ENCODE measurements around the gene NPIPA7. TPM values are rescaled to one million over a fixed set of nuclear protein-coding genes. Genes with fewer than 3 reads are reported as not detected.
A peak's percentile ranks its signal among the peaks of the same experiment; 100 is the strongest.
"Not testable (repeated sequence)": the region's sequence is repeated elsewhere in the genome, so short reads cannot be mapped to it uniquely, and the experiment has no call there.

NPIPA7 gene
- 1 to 10 TPM; 3.5 to 3.6 TPM for total RNA-seq

DNA sequence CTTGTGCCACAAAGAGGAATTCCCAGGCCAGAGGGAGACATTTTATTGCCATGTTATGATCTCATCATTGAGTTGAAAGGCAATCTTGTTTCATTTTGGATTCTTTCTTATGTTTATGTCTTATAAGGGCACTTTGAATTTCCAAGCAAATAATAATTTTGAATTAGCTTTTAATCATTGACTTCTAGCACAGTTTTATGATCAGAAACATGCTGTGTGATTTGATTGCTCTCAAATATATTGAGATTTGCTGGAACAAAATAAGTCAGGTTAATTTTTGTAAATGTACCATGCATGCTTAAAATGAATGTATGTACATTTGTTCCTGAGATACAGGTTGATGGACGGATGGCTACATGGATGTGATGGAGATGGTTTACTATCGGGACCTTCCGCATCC, at the start of gene NPIPA7:
NPIPA7 (plus strand) TSS at position 301 of the 400 bp plus-strand sequence. CDS start 105 bp downstream, outside the sequence.
- H3K27ac ChIP-seq; H3K36me3 ChIP-seq; H3K9me3 ChIP-seq; H3K4me1 ChIP-seq; DNase-seq (ENCODE audit: low spot score); H3K27me3 ChIP-seq; H3K4me3 ChIP-seq: not testable (repeated sequence)

- H3K36me3 ChIP-seq, H3K4me1 ChIP-seq, H3K9me3 ChIP-seq, H3K27me3 ChIP-seq, H3K4me3 ChIP-seq, H3K27ac ChIP-seq: not testable (repeated sequence)
- DNase-seq (ENCODE audit: low spot score): peak; percentile 30
Measured at GRCh38 chr16:16331466-16331865, 47.5 kb upstream of the NPIPA7 start.

DNA sequence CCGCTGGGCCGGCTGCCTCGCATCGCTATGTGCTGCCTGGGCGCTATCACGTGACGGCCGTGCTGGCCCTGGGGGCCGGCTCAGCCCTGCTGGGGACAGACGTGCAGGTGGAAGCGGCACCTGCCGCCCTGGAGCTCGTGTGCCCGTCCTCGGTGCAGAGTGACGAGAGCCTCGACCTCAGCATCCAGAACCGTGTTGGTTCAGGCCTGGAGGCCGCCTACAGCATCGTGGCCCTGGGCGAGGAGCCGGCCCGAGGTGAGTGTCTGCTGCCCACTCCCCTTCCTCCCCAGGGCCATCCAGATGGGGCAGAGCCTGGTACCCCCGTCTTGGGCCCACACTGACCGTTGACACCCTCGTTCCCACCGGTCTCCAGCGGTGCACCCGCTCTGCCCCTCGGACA, 21.4 kb upstream of the NPIPA7 start:
- not testable (repeated sequence) for H3K27ac ChIP-seq; H3K4me3 ChIP-seq; H3K9me3 ChIP-seq; H3K27me3 ChIP-seq; DNase-seq (ENCODE audit: low spot score); H3K4me1 ChIP-seq; H3K36me3 ChIP-seq

- H3K4me3 ChIP-seq; H3K9me3 ChIP-seq; DNase-seq (ENCODE audit: low spot score); H3K27ac ChIP-seq; H3K4me1 ChIP-seq; H3K36me3 ChIP-seq; H3K27me3 ChIP-seq: not testable (repeated sequence)
Measured at GRCh38 chr16:16358539-16359240, 20.2 kb upstream of the NPIPA7 start.

GRCh38 chr16:16363595-16363994, 15.3 kb upstream of the NPIPA7 start:
- not testable (repeated sequence) for H3K4me3 ChIP-seq; H3K36me3 ChIP-seq; H3K9me3 ChIP-seq; DNase-seq (ENCODE audit: low spot score); H3K27me3 ChIP-seq; H3K4me1 ChIP-seq; H3K27ac ChIP-seq

DNA sequence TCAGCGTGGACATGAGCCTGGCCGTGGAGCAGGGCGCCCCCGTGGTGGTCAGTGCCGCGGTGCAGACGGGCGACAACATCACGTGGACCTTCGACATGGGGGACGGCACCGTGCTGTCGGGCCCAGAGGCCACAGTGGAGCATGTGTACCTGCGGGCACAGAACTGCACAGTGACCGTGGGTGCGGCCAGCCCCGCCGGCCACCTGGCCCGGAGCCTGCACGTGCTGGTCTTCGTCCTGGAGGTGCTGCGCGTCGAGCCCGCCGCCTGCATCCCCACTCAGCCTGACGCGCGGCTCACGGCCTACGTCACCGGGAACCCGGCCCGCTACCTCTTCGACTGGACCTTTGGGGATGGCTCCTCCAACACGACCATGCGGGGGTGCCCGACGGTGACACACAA, 14.8 kb upstream of the NPIPA7 start:
- H3K4me3 ChIP-seq; H3K9me3 ChIP-seq; H3K27ac ChIP-seq; H3K36me3 ChIP-seq; DNase-seq (ENCODE audit: low spot score); H3K27me3 ChIP-seq; H3K4me1 ChIP-seq: not testable (repeated sequence)

DNA sequence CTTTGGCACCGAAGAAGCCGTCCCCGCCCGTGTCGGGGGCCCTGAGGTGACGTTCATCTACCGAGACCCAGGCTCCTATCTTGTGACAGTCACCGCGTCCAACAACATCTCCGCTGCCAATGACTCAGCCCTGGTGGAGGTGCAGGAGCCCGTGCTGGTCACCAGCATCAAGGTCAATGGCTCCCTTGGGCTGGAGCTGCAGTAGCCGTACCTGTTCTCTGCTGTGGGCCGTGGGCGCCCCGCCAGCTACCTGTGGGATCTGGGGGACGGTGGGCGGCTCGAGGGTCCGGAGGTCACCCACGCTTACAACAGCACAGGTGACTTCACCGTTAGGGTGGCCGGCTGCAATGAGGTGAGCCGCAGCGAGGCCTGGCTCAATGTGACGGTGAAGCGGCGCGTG, 14.2 kb upstream of the NPIPA7 start:
- not testable (repeated sequence) for H3K27ac ChIP-seq; H3K27me3 ChIP-seq; H3K4me1 ChIP-seq; H3K36me3 ChIP-seq; H3K4me3 ChIP-seq; DNase-seq (ENCODE audit: low spot score); H3K9me3 ChIP-seq

- not testable (repeated sequence) for H3K27ac ChIP-seq; H3K27me3 ChIP-seq; H3K4me3 ChIP-seq; H3K4me1 ChIP-seq; DNase-seq (ENCODE audit: low spot score); H3K36me3 ChIP-seq; H3K9me3 ChIP-seq
Measured at GRCh38 chr16:16365319-16365718, 13.6 kb upstream of the NPIPA7 start.

GRCh38 chr16:16365851-16366250, 13.1 kb upstream of the NPIPA7 start:
- H3K27me3 ChIP-seq; H3K9me3 ChIP-seq; DNase-seq (ENCODE audit: low spot score); H3K27ac ChIP-seq; H3K36me3 ChIP-seq; H3K4me3 ChIP-seq; H3K4me1 ChIP-seq: not testable (repeated sequence)

GRCh38 chr16:16366552-16367284, 12.2 kb upstream of the NPIPA7 start:
- not testable (repeated sequence) for H3K9me3 ChIP-seq
- peak; percentile 55 for DNase-seq (ENCODE audit: low spot score)

DNA sequence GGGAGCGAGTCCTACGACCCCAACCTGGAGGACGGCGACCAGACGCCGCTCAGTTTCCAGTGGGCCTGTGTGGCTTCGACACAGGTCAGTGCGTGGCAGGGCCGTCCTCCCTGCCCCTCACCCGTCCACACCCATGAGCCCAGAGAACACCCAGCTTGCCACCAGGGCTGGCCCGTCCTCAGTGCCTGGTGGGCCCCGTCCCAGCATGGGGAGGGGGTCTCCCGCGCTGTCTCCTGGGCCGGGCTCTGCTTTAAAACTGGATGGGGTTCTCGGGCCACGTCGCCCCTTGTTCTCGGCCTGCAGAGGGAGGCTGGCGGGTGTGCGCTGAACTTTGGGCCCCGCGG, 11.7 kb upstream of the NPIPA7 start:
- not testable (repeated sequence) for H3K4me1 ChIP-seq; H3K4me3 ChIP-seq; H3K9me3 ChIP-seq; H3K36me3 ChIP-seq; H3K27ac ChIP-seq; H3K27me3 ChIP-seq; DNase-seq (ENCODE audit: low spot score)

More at GRCh38 chr16:16366552-16367284, 12.2 kb upstream of the NPIPA7 start:
- not testable (repeated sequence) for H3K4me3 ChIP-seq, H3K36me3 ChIP-seq, H3K27ac ChIP-seq, H3K4me1 ChIP-seq, H3K27me3 ChIP-seq

GRCh38 chr16:16369081-16369856, 9.7 kb upstream of the NPIPA7 start:
- H3K36me3 ChIP-seq; H3K4me3 ChIP-seq; DNase-seq (ENCODE audit: low spot score); H3K9me3 ChIP-seq; H3K27ac ChIP-seq; H3K27me3 ChIP-seq; H3K4me1 ChIP-seq: not testable (repeated sequence)

DNA sequence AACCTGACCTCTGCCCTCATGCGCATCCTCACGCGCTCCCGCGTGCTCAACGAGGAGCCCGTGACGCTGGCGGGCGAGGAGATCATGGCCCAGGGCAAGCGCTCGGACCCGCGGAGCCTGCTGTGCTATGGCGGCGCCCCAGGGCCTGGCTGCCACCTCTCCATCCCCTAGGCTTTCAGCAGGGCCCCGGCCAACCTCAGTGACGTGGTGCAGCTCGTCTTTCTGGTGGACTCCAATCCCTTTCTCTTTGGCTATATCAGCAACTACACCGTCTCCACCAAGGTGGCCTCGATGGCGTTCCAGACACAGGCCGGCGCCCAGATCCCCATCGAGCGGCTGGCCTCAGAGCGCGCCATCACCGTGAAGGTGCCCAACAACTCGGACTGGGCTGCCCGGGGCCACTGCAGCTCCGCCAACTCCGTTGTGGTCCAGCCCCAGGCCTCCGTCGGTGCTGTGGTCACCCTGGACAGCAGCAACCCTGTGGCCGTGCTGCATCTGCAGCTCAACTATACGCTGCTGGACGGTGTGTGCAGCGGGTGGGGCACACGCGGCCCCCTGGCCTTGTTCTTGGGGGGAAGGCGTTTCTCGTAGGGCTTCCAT, 7.7 kb upstream of the NPIPA7 start:
- not testable (repeated sequence) for H3K4me3 ChIP-seq; H3K27me3 ChIP-seq; H3K9me3 ChIP-seq; H3K4me1 ChIP-seq; H3K27ac ChIP-seq; DNase-seq (ENCODE audit: low spot score); H3K36me3 ChIP-seq

DNA sequence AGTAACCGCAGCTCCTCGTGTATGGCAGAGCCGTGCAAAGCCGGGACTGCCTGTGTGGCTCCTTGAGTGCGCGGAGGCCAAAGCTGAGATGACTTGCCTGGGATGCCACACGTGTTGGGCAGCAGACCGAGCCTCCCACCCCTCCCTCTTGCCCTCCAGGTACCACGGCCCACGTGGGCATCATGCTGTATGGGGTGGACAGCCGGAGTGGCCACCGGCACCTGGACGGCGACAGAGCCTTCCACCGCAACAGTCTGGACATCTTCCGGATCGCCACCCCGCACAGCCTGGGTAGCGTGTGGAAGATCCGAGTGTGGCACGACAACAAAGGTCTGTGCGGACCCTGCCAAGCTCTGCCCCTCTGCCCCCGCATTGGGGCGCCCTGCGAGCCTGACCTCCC, 4.7 kb upstream of the NPIPA7 start:
- H3K36me3 ChIP-seq; H3K4me1 ChIP-seq; H3K9me3 ChIP-seq; H3K27me3 ChIP-seq; DNase-seq (ENCODE audit: low spot score); H3K27ac ChIP-seq; H3K4me3 ChIP-seq: not testable (repeated sequence)

DNA sequence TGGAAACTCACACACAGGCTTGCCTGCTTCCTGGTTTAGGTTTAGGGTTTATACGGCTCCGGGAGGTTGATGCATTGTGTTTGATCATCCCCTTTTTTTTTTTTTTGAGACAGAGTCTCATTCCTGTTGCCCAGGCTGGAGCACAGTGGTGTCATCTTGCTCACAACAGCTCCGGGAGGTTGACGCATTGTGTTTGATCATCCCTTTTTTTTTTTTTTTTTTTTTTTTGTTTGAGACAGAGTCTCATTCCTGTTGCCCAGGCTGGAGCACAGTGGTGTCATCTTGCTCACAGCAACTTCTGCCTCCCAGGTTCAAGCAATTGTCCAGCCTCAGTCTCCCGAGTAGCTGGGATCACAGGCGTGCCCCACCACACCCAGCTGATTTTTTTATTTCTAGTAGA, 20.7 kb downstream of the NPIPA7 start:
- not testable (repeated sequence) for H3K9me3 ChIP-seq

More for the DNA sequence above, 20.7 kb downstream of the NPIPA7 start:
- not testable (repeated sequence) for H3K4me3 ChIP-seq; H3K36me3 ChIP-seq; DNase-seq (ENCODE audit: low spot score); H3K27ac ChIP-seq; H3K4me1 ChIP-seq; H3K27me3 ChIP-seq

Measured in right atrium auricular region (tissue), 2 donors.